GM21515 (cell line): ENCODE results near the gene CRACDL.

Source experiments
- ATAC-seq: cut with Tn5 transposase; IDR thresholded peaks from one replicate; pipeline ENCODE4 v1.9.1; 2021; ENCODE audit not compliant: unreplicated experiment

The CRACDL gene, protein sequence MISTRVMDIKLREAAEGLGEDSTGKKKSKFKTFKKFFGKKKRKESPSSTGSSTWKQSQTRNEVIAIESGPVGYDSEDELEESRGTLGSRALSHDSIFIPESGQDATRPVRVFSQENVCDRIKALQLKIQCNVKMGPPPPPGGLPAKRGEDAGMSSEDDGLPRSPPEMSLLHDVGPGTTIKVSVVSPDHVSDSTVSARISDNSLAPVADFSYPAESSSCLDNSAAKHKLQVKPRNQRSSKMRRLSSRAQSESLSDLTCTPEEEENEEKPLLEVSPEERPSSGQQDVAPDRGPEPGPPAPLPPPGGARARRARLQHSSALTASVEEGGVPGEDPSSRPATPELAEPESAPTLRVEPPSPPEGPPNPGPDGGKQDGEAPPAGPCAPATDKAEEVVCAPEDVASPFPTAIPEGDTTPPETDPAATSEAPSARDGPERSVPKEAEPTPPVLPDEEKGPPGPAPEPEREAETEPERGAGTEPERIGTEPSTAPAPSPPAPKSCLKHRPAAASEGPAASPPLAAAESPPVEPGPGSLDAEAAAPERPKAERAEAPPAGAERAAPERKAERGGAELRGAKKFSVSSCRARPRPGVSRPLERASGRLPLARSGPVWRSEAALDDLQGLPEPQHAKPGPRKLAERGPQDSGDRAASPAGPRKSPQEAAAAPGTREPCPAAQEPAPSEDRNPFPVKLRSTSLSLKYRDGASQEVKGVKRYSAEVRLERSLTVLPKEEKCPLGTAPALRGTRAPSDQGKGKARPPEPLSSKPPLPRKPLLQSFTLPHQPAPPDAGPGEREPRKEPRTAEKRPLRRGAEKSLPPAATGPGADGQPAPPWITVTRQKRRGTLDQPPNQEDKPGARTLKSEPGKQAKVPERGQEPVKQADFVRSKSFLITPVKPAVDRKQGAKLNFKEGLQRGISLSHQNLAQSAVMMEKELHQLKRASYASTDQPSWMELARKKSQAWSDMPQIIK

GRCh38 chr2:98935777-98936352 lies at the start of gene CRACDL:
Gene CRACDL, minus strand, starts transcription at chr2:98936225. Its CDS starts 89,425 bp downstream, at chr2:98846800.
- no peak for ATAC-seq

GRCh38 chr2:98975611-98976010 lies 39.6 kb upstream of the CRACDL start:
- ATAC-seq, result no peak

DNA sequence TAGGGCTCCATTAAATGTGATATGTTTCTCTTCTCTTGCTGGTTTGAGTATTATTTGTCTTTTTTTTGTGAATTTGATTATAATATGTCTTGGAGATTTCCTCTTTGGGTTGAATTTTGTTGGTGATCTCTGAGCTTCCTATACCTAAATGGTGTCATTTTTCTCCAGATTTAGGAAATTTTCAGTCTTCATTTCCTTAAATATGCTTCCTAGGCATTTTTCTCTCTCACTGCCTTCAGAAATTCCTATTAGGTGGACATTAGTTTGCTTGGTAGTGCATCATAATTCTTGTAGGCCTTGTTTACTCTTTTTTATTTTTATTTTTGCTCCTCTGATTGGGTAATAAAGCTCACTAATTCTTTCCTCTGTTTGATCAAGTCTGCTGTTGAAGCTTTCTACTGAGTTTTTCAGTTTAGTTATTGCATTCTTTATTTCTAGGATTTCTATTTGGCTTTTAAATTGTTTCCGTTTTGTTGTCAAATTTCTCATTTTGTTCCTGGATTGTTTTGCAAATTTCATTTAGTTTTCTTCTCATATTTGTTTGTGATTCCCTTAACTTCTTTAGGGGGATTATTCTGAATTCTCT lies 36.6 kb upstream of the CRACDL start:
- ATAC-seq, result no peak

DNA sequence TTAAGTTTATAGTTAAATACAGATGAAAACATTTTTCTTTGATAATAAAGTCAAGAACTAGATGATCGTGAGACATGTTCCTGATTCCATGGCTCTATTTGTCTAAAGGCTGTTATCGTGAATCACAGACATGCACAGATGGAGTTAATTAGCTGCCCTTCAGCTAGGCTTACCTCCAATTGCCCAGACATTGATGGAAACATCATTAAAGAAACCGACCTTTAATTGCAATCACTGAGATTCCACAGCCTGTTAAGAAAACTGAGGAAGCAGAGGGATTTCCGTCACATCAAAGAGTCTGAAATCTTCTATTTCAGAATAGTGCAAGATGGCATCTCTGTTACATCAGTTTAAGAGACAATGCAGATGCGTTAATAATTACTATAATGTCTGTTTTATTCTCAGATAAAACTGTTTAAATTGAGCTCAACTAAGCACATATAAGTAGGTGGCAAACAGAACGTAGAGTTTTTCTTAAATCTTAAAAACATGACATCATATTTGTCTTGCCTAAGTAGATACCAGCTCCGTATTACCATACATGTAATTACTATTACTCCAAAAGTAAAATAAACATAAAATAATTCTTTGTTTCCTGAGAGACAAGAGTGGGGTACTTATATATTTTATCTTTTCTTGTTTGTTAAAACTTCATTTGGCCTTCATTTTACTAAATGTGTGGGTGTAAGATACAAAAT lies 23.9 kb upstream of the CRACDL start:
- ATAC-seq, result no peak

DNA sequence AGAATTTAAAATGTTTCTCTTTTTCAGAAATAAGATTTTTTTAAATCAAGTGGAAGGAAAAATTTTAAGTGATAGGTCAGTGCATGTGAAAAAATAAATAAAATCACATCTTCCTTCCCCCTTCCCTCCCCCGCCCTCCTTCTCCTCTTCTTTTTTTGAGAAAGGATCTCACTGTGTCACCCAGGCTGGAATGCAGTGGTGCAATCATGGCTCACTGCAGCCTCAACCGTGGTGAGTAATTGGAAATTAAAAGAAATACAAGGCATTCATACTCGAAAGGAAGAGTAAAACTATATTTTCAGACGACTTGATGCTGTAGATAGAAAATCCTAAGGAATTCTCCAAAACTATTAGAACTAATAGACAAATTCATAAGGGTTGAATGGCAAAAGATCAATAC lies 16.9 kb upstream of the CRACDL start:
- no peak for ATAC-seq

- no peak for ATAC-seq
These were observed 13.1 kb upstream of the CRACDL start for GRCh38 chr2:98948956-98949739.

DNA sequence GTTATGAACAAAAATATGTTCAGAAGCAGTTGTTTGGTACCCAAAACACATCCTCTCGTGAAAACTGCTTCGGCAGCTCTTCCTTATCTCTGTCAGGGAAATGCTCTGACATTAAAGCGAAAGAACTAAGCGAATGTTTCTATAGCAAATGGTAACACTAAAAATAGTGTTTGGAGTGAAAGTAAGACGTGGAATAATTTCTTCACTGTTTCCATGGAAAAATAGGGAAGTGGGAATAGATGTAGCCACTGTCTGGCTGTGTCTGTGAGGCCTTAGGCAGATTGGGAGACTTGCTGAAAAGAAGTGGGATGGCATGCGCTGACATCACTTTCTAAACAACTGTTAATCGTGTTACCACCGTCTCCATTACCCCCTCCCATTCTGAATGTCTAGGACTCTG lies 11.5 kb upstream of the CRACDL start:
- ATAC-seq, result no peak

DNA sequence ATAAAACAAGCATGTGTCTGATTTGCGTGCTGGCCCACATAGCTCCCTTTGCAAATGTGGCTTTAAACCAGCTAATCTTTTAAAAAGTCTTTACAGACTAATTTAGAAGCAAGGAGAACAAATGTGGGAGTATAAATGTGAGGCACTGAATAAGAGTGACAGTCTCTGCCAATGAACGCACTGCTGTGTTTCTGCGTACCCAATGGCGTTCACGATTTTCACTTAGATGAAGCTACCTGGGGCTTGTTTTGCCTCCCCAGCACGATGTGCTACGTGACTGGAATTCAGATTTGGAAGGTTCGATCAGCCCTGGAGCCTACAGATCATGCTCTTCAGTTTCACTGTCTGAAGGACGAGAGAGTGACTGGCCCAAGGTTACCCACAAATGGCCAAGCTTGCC lies 10.8 kb upstream of the CRACDL start:
- no peak for ATAC-seq

GRCh38 chr2:98944775-98945174 lies 8.8 kb upstream of the CRACDL start:
- ATAC-seq, result no peak

- no peak for ATAC-seq
These were observed 4.1 kb upstream of the CRACDL start for GRCh38 chr2:98940102-98940501.

DNA sequence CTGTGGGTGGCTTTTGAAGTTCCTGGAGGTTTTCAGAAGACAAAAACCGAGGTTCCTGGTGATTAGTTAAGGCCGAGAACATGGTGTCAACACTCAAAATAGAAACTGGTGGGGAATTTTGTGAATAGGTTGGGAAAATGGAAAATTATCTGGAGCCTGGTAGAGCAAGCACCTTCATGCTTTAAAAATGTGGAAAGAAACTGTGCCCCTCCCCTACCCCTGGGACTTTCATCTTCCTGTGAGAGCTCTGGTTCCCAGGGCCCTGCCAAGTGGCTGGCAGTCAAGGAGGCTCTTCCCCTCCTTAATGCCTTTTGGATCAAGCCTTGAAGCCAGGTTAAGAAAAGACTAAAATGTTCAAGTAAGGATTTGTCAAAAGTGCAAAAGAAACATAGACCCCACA lies 1.9 kb upstream of the CRACDL start:
- no peak for ATAC-seq

DNA sequence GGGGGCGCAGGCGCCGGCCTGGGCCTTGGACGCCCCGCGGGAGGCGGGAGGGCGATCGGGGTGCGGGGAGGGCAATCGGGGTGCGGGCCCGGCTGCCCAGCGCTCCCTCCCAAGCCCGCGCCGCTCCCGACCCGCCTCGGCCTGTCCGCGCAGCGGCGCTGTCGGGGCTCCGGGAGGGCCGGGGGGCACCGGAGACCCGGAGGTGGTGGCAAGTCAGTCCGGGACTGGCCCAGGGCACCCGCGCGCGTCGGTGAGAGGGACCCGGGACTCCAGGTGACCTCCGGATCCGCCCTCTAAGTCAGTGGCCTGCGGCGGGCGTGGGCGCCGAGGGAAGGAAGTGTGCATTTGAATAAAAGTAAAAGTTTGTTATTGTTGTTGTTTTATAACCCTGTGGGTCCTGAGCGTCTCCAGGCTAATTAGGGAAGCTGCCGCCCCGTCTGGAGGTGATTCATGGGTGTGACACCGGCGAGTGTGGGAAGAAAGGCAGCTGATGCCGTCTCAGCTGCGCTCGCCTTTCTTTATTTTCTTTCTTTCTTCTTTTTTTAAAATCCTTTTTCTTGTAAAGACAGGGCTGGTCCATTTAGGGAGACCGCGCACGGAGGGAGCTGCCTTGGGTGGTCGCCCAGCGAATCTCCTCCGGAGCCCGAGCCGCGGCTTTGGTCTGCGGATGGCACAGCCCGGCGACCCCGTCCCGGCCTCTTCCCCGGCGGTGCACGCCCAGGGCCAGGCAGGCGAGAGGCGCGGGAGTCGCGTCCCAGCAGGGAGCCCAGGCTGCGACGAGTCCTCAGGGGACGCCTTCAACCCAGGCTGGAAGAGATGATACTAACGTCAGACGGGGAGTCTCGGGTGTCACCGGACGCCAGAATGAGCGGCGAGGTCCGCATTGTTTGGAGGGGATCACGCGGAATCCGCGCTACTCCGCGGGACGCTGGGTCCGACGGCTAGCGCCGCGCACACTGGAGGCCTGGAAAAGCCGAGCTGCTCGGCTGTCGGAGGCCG lies 627 bp upstream of the CRACDL start:
- ATAC-seq, result no peak

DNA sequence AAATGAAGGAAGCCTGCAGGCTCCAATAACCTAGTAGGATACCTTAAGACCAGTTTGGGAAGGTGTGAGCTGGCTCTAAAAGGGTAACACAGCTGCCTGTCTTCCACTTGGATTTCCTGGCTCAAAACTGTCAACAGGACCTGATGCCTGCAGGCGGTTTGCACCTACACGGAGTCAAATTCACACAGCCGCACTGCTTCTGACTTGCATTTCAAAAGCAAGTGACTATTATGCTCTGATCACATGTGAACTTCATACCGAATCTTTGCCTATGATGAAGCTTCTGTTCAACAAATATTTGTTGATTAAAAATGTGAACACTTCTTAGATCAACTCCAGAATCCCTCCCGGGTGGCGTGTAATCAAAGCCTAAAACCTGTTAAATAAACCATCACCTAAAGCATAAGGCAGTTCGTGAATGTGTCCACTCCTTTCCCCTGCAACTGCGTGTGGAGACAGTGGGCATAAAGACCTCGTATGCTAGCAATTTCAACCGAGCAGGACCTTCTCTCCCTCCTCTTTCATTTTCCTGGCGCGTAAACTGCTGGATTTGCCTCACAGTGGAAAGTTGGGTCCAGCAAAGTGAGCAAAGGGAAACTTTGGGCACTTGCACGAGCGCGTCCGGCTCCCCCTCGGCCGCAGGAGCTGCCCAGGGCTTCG lies 784 bp downstream of the CRACDL start:
- ATAC-seq, result no peak

GRCh38 chr2:98932778-98933343 lies 3.2 kb downstream of the CRACDL start:
- ATAC-seq, result no peak

DNA sequence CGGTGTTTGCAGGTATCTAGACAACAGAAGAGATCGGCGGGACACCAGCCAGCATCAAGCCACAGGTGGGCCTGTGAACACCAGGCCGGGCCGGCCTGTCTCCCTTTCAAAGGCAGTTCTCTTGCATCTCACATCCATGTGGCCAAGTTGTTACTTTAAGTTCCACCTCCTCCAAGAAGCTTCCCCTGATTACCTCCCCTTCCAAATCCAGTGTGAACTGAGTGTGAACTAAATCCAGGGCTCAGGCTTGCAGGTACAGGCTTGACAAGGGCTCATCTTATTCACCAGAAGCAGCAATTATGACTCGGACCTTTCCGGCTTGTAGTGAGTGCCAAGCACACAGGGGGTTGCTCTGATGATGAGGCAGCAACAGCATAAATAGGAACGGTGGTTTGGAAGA lies 3.9 kb downstream of the CRACDL start:
- ATAC-seq, result no peak

- ATAC-seq, result no peak
These were observed 4.4 kb downstream of the CRACDL start for GRCh38 chr2:98931596-98931995.

DNA sequence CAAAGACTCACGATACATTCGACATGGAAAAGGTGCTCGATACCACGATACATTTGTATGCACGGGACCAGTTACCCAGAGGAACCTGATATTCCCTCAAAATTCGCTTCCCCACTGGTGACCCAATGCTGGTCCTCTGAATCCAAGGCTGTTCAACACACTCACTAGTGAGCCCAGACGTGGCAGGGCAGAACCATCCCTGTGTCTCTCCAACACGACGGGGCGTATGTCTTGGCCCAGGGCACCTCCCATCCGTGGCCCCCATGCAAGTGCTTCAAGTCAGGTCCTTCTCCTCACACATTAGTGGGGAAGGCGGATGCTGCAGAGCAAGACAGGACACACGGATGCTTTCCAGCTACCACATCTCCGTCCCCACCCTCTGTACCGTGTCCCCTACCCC lies 6.1 kb downstream of the CRACDL start:
- ATAC-seq, result no peak

DNA sequence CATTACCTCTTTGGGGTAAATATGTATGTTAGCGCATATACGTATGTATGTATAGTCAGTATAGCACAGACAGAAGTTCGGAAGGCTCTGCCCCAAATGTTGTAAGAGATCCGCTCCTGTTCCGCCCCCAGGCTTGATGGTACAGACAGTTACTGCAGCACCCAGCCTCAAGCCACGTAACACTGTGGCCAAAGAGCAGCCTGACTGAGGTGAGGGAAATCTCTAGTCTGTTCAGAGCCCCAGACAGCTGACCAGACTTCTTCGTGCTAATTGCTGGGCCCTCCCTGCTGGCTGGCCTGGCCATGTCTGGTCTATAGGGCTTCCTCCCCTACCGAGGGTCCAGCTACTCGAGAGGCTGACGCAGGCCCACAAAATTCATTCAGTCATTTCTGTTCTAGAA lies 7.8 kb downstream of the CRACDL start:
- ATAC-seq, result no peak
